Endothelial cell of umbilical vein (primary cell): Measurements from ENCODE around the gene MCF2L. TPM values are rescaled to one million over a fixed set of nuclear protein-coding genes. Genes with fewer than 3 reads are reported as not detected.

Source experiments
- BruUV-seq: library from RNA; stranded (reverse); fragments of 400-500 nt; replicated peaks from 2 replicates; lab custom pipeline; 2021; lab: Mats Ljungman, UMichigan
- CTCF ChIA-PET: fragments of 300-600, 350-600 bp; sonication (Branson Sonifier 250); formaldehyde crosslinking; loops from one replicate; lab custom pipeline; 2021; ENCODE audit warnings: antibody characterized with exemption, inconsistent platforms; lab: Charles Lee
- POLR2A ChIA-PET: fragments of 300-600, 350-600 bp; sonication (Branson Sonifier 250); formaldehyde crosslinking; loops from one replicate; lab custom pipeline; 2021; ENCODE audit warnings: antibody characterized with exemption, inconsistent platforms; lab: Charles Lee
- DNase-seq: peaks from one replicate; pipeline ENCODE4 v3.0.0-alpha.2; 2011; ENCODE audit warnings: low read depth, low spot score
- FAIRE-seq: peaks from 2 replicates; lab custom pipeline; 2011; peaks lifted over from hg19 to GRCh38; lab: Jason Lieb, UNC
- H2AFZ ChIP-seq: 2 replicates; pipeline ENCODE4 v1.6.0; 2012; ENCODE audit warnings: low read depth, low read length, control low read depth, inconsistent platforms
- H3K27ac ChIP-seq: 2 replicates; pipeline ENCODE4 v1.5.1; 2011; ENCODE audit warnings: low read depth, mild to moderate bottlenecking, control low read depth, low read length, moderate library complexity; ENCODE audit not compliant: insufficient read depth
- H3K27me3 ChIP-seq, 2 experiments: 2 replicates each; pipeline versions ENCODE4 v1.6.0 to v1.6.1; 2011; ENCODE audit warnings: low read length in 2 of 2, mixed read lengths in 1 of 2; ENCODE audit not compliant: control insufficient read depth in 2 of 2, insufficient read depth in 2 of 2
- H3K36me3 ChIP-seq, 2 experiments: 2 replicates in 1 of 2; 3 replicates in 1 of 2; pipeline ENCODE4 v1.5.1; 2011; ENCODE audit warnings: low read length in 2 of 2, mild to moderate bottlenecking in 1 of 2, moderate library complexity in 1 of 2; ENCODE audit not compliant: control insufficient read depth in 2 of 2, insufficient read depth in 2 of 2; ENCODE audit errors: extremely low read depth in 1 of 2
- H3K4me1 ChIP-seq: 3 replicates; pipeline ENCODE4 v1.5.1; 2011; ENCODE audit warnings: mild to moderate bottlenecking, low read length; ENCODE audit not compliant: control insufficient read depth, insufficient read depth; ENCODE audit errors: extremely low read depth
- H3K4me2 ChIP-seq: 2 replicates; pipeline ENCODE4 v1.6.1; 2011; ENCODE audit warnings: low read length, control low read depth, mixed read lengths; ENCODE audit not compliant: insufficient read depth
- H3K4me3 ChIP-seq, 3 experiments: fragments of 200-600 bp in 1 of 3; sonication (generic), shearing (Covaris generic) in 1 of 3; replicated peaks in 1 of 3; 2 replicates each; pipeline ENCODE4 v1.5.1; 2011 to 2016; ENCODE audit warnings: control low read depth in 3 of 3, low read length in 3 of 3, mild to moderate bottlenecking in 2 of 3, inconsistent platforms in 1 of 3, low read depth in 1 of 3, moderate library complexity in 1 of 3; ENCODE audit not compliant: insufficient read depth in 1 of 3
- H3K79me2 ChIP-seq: 2 replicates; pipeline ENCODE4 v1.6.0; 2012; ENCODE audit warnings: low read length, inconsistent platforms; ENCODE audit not compliant: control insufficient read depth, insufficient read depth
- H3K9ac ChIP-seq: replicated peaks from 2 replicates; pipeline ENCODE3; 2011; ENCODE audit warnings: low read length, control low read depth; ENCODE audit not compliant: insufficient read depth; ENCODE audit errors: extremely low read depth
- H3K9me1 ChIP-seq: replicated peaks from 3 replicates; pipeline ENCODE4 v1.6.0; 2011; ENCODE audit warnings: mild to moderate bottlenecking, low read length; ENCODE audit not compliant: control insufficient read depth, insufficient read depth; ENCODE audit errors: extremely low read depth
- H3K9me3 ChIP-seq: replicated peaks from 2 replicates; pipeline ENCODE4 v1.5.1; 2012; ENCODE audit warnings: low read length, inconsistent platforms; ENCODE audit not compliant: control insufficient read depth, insufficient read depth
- H4K20me1 ChIP-seq: replicated peaks from 2 replicates; pipeline ENCODE3; 2011; ENCODE audit warnings: mild to moderate bottlenecking, low read length; ENCODE audit not compliant: control insufficient read depth, insufficient read depth; ENCODE audit errors: extremely low read depth
- EZH2 ChIP-seq: IDR thresholded peaks from 2 replicates; pipeline ENCODE4 v1.6.1; 2012; ENCODE audit warnings: borderline replicate concordance, low read depth, mild to moderate bottlenecking, moderate library complexity, low read length, inconsistent platforms; ENCODE audit not compliant: severe bottlenecking
- FOS ChIP-seq: IDR thresholded peaks from 2 replicates; pipeline ENCODE4 v1.6.1; 2011; ENCODE audit warnings: mild to moderate bottlenecking, low read length, moderate library complexity, borderline replicate concordance; ENCODE audit not compliant: insufficient read depth
- GATA2 ChIP-seq: IDR thresholded peaks from 2 replicates; pipeline ENCODE4 v1.7.0; 2011; ENCODE audit warnings: low read depth, mild to moderate bottlenecking, moderate library complexity, mixed read lengths, low read length; ENCODE audit not compliant: insufficient read length, insufficient read depth
- JUN ChIP-seq: IDR thresholded peaks from 2 replicates; pipeline ENCODE4 v1.6.1; 2011; ENCODE audit warnings: borderline replicate concordance, low read depth; ENCODE audit not compliant: insufficient read length, insufficient read depth
- MAX ChIP-seq: IDR thresholded peaks from 2 replicates; pipeline ENCODE4 v1.6.1; 2011; ENCODE audit not compliant: insufficient read depth, insufficient read length
- MYC ChIP-seq: IDR thresholded peaks from one replicate; pipeline ENCODE4 v1.6.1; 2011; ENCODE audit warnings: mild to moderate bottlenecking, low read depth, low read length
- POLR2A ChIP-seq: IDR thresholded peaks from 2 replicates; pipeline ENCODE4 v1.6.1; 2012; ENCODE audit warnings: low read depth, mild to moderate bottlenecking, control low read depth, low read length
- POLR2AphosphoS5 ChIP-seq: IDR thresholded peaks from 2 replicates; pipeline ENCODE4 v1.6.1; 2012; ENCODE audit warnings: low read depth, mild to moderate bottlenecking, control low read depth, low read length, moderate library complexity; ENCODE audit not compliant: insufficient read depth
- dilution Hi-C: fragments of 300-500 bp; cut with MboI; formaldehyde crosslinking; loops from one replicate; pipeline ENCODE4 v1.15.0; 2019; ENCODE audit warnings: low sequenced_read_pairs; ENCODE audit not compliant: extremely low pct_ligation_motif_present
- intact Hi-C: fragments of 100-400 bp; cut with micrococcal nuclease; formaldehyde crosslinking; loops from one replicate; pipeline ENCODE4 v1.10.0; 2022
- polyA plus RNA-seq, 4 experiments: library from polyadenylated mRNA; depleted of rRNA in 3 of 4; stranded (reverse) in 3 of 4; unstranded in 1 of 4; fragments of >200 nt; gene quantifications; 2 replicates each; pipeline versions ENCODE4 v1.2.1 to v1.2.3, GENCODE V29; 2011 to 2012; ENCODE audit warnings: missing spikeins in 1 of 4
- total RNA-seq: library from RNA; stranded (reverse); gene quantifications from 2 replicates; pipeline ENCODE4 v1.2.3, GENCODE V29; 2021
- TF ChIP-seq, protein P1 (sequence below), 2 donors: IDR thresholded peaks; 1 replicate in 1 of 2; 2 replicates in 1 of 2; pipeline ENCODE4 v1.5.1; 2011; ENCODE audit warnings: low read length in 2 of 2, mild to moderate bottlenecking in 2 of 2, moderate library complexity in 2 of 2, control low read depth in 1 of 2, inconsistent platforms in 1 of 2, low read depth in 1 of 2; ENCODE audit not compliant: insufficient read depth in 1 of 2; ENCODE audit errors: extremely low read depth in 1 of 2

The MCF2L gene
- total and polyA plus RNA-seq, 2 donors (not counting 3 experiments of a cell fraction or from before 2014, with no cell fraction given), result 0.33 to 0.58 TPM

- H3K4me1 ChIP-seq, result peaks cover 7% of the 10 kb centered on the region
- H3K9ac ChIP-seq, result no peak overlapping the region
- H3K9me1 ChIP-seq, result no peaks in the 10 kb centered on the region
- no TSS peak for BruUV-seq
- H4K20me1 ChIP-seq, result no peaks in the 10 kb centered on the region
- peaks cover 29 to 39% of the 10 kb centered on the region in 2 experiments for H3K27me3 ChIP-seq
- ChIA-PET POLR2A (no interaction called here), CTCF (no interaction called here)
- no peak overlapping the region for H3K27ac ChIP-seq
- no peak overlapping the region for H3K4me3 ChIP-seq
- H2AFZ ChIP-seq, result no peak overlapping the region
- no peak for FAIRE-seq
- intact Hi-C loops, result no loop called here
- dilution Hi-C loops, result no loop called here
- no peaks in the 10 kb centered on the region for H3K9me3 ChIP-seq
- TF ChIP-seq, protein P1, sequence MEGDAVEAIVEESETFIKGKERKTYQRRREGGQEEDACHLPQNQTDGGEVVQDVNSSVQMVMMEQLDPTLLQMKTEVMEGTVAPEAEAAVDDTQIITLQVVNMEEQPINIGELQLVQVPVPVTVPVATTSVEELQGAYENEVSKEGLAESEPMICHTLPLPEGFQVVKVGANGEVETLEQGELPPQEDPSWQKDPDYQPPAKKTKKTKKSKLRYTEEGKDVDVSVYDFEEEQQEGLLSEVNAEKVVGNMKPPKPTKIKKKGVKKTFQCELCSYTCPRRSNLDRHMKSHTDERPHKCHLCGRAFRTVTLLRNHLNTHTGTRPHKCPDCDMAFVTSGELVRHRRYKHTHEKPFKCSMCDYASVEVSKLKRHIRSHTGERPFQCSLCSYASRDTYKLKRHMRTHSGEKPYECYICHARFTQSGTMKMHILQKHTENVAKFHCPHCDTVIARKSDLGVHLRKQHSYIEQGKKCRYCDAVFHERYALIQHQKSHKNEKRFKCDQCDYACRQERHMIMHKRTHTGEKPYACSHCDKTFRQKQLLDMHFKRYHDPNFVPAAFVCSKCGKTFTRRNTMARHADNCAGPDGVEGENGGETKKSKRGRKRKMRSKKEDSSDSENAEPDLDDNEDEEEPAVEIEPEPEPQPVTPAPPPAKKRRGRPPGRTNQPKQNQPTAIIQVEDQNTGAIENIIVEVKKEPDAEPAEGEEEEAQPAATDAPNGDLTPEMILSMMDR (IDR thresholded peaks at IDR 0.05; ENCODE audit: extremely low read depth in 1 of 2, insufficient read depth in 1 of 2, low read depth in 1 of 2, low read length in 2 of 2), result no peak
- TF ChIP-seq EZH2 (no peak), FOS (no peak)
- no peak overlapping the region for H3K4me2 ChIP-seq
- no peak for DNase-seq
- no peaks in the 10 kb centered on the region for H3K36me3 ChIP-seq
- H3K79me2 ChIP-seq, result no peaks in the 10 kb centered on the region
Measured at GRCh38 chr13:112926003-112926402, 43.0 kb upstream of the MCF2L start.

DNA sequence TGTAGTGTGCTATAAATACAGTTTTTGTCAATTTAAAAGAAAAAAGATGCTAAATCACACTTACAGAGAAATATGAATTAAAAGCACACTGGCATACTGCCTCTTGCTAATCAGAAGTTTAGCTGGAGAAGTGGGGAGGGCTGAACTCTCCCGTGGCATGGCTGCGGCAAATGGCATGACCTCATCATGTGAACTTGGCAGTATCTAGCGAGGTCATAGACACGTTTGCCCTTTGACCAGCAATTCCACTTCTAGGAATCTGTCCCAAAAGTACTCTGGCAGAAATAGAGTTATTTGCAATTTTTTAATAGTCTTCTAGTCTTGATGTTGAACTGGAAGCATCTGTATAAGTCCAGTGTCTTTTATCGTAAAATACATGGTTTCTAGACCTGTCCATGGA, 42.0 kb upstream of the MCF2L start:
- no peak overlapping the region for H3K4me2 ChIP-seq
- ChIA-PET POLR2A (no interaction called here), CTCF (interaction anchor here (0.6 to 1.1 kb wide), 3 partner anchors 13 to 462 kb away, joined by 3 to 4 read pairs (median 3); no protein-coding TSS in a partner anchor)
- H3K9ac ChIP-seq, result no peak overlapping the region
- dilution Hi-C loops (no loop called here), intact Hi-C loops (no loop called here)
- no peak overlapping the region for H2AFZ ChIP-seq
- no peak for DNase-seq
- H3K36me3 ChIP-seq, result no peaks in the 10 kb centered on the region
- no peak for FAIRE-seq
- H3K79me2 ChIP-seq, result no peaks in the 10 kb centered on the region
- H3K4me3 ChIP-seq, result no peak overlapping the region
- TF ChIP-seq GATA2 (no peak), POLR2A (no peak), POLR2AphosphoS5 (no peak), EZH2 (no peak), MYC (no peak), JUN (no peak), FOS (no peak), MAX (no peak)
- TF ChIP-seq, protein P1 (IDR thresholded peaks at IDR 0.05; ENCODE audit: extremely low read depth in 1 of 2, insufficient read depth in 1 of 2, low read depth in 1 of 2, low read length in 2 of 2), result no peak
- H3K9me3 ChIP-seq, result no peaks in the 10 kb centered on the region
- BruUV-seq, result no TSS peak
- peaks cover 7% of the 10 kb centered on the region for H3K4me1 ChIP-seq
- no peaks in the 10 kb centered on the region for H4K20me1 ChIP-seq
- H3K27ac ChIP-seq, result no peak overlapping the region
- no peaks in the 10 kb centered on the region for H3K9me1 ChIP-seq
- peaks cover 31 to 39% of the 10 kb centered on the region in 2 experiments for H3K27me3 ChIP-seq
